Esophagus squamous epithelium (tissue), 5 donors: ENCODE results near the gene PSEN1. TPM values are rescaled to one million over a fixed set of nuclear protein-coding genes. Genes with fewer than 3 reads are reported as not detected.
A peak's percentile ranks its signal among the peaks of the same experiment; 100 is the strongest.
"Not testable (repeated sequence)": the region's sequence is repeated elsewhere in the genome, so short reads cannot be mapped to it uniquely, and the experiment has no call there.

Experiments used
- DNase-seq: peaks from one replicate; lab custom pipeline; 2025; lab: John Stamatoyannopoulos, UW
- H3K27ac ChIP-seq, 4 donors: fragments of 200-600 bp; sonication (generic); one replicate each; pipeline ENCODE4 v1.5.1; 2016 to 2019; ENCODE audit warnings: mild to moderate bottlenecking in 1 of 4
- H3K27me3 ChIP-seq, 4 donors: fragments of 200-600 bp; sonication (generic); 1 replicate in 3 of 4; 2 replicates in 1 of 4; pipeline versions ENCODE4 v1.5.1 to v1.6.0; 2017 to 2021; ENCODE audit warnings: antibody characterized with exemption in 1 of 4
- H3K36me3 ChIP-seq, 3 donors: fragments of 200-600 bp; sonication (generic); one replicate each; pipeline ENCODE4 v1.5.1; 2016 to 2019
- H3K4me1 ChIP-seq, 3 donors: fragments of 200-600 bp; sonication (generic); one replicate each; pipeline ENCODE4 v1.5.1; 2017 to 2019
- H3K4me3 ChIP-seq, 4 donors: fragments of 200-600 bp; sonication (generic); 1 replicate in 3 of 4; 2 replicates in 1 of 4; pipeline ENCODE4 v1.5.1; 2016 to 2019; ENCODE audit warnings: mild to moderate bottlenecking in 2 of 4, moderate library complexity in 1 of 4
- H3K9me3 ChIP-seq, 3 donors: fragments of 200-600 bp; sonication (generic); one replicate each; pipeline ENCODE4 v1.5.1; 2016 to 2019
- POLR2A ChIP-seq, 4 donors: fragments of 450-650 bp; IDR thresholded peaks; one replicate each; pipeline ENCODE4 v1.6.1; 2017; ENCODE audit warnings: antibody characterized with exemption in 4 of 4, mild to moderate bottlenecking in 4 of 4, moderate library complexity in 3 of 4
- WGBS, 2 donors: methylation state at CpG; one replicate each; pipeline ENCODE4 v1.1.5; 2018; 5-methylcytosine and 5-hydroxymethylcytosine counted together
- intact Hi-C: fragments of 100-400 bp; cut with DNase I; formaldehyde crosslinking; loops from one replicate; pipeline ENCODE4 v1.15.0; 2022
- total RNA-seq, 4 donors: library from RNA; depleted of rRNA; stranded (reverse); fragments of >200 nt; gene quantifications; one replicate each; pipeline ENCODE4 v1.1.0, GENCODE V29; 2016
- TF ChIP-seq, protein P1 (sequence below), 6 experiments: fragments of 450-650 bp in 4 of 6; fragments of 200-600 bp in 2 of 6; sonication (generic) in 2 of 6; IDR thresholded peaks; one replicate each; pipeline ENCODE4 v1.5.1; 2016 to 2019; ENCODE audit warnings: antibody characterized with exemption in 6 of 6, mild to moderate bottlenecking in 4 of 6, moderate library complexity in 4 of 6
- donor health status: DM: yes; HTN: yes; CAD: no.

Gene PSEN1
- total RNA-seq, 4 donors from 2014 or later, result 34.6 to 49.8 (median 41.5) TPM

- Histone ChIP-seq H3K36me3 (peaks cover 0 to 88% (median 18%) of the 10 kb centered on the region in 3 donors), H3K9me3 (no peaks in the 10 kb centered on the region), H3K4me3 (no peak overlapping the region), H3K27me3 (no peaks in the 10 kb centered on the region), H3K27ac (no peak overlapping the region), H3K4me1 (peaks cover 0 to 26% (median 18%) of the 10 kb centered on the region in 3 donors)
- intact Hi-C loops, result no loop called here
- no peak for DNase-seq
- no peak for TF ChIP-seq POLR2A (IDR thresholded peaks at IDR 0.05)
- TF ChIP-seq, protein P1, sequence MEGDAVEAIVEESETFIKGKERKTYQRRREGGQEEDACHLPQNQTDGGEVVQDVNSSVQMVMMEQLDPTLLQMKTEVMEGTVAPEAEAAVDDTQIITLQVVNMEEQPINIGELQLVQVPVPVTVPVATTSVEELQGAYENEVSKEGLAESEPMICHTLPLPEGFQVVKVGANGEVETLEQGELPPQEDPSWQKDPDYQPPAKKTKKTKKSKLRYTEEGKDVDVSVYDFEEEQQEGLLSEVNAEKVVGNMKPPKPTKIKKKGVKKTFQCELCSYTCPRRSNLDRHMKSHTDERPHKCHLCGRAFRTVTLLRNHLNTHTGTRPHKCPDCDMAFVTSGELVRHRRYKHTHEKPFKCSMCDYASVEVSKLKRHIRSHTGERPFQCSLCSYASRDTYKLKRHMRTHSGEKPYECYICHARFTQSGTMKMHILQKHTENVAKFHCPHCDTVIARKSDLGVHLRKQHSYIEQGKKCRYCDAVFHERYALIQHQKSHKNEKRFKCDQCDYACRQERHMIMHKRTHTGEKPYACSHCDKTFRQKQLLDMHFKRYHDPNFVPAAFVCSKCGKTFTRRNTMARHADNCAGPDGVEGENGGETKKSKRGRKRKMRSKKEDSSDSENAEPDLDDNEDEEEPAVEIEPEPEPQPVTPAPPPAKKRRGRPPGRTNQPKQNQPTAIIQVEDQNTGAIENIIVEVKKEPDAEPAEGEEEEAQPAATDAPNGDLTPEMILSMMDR (IDR thresholded peaks at IDR 0.05), result no peak
- 60 to 78% methylated on average over 3 of the region's 3 CpGs for WGBS, 2 donors
These were observed 40.4 kb downstream of the PSEN1 start for GRCh38 chr14:73176685-73177084.

GRCh38 chr14:73180385-73180805 is 44.1 kb downstream of the PSEN1 start:
- Histone ChIP-seq H3K9me3 (no peaks in the 10 kb centered on the region), H3K27ac (peak overlapping the region; percentile 70 to 86 (median 81)), H3K36me3 (peaks cover 0 to 63% (median 4%) of the 10 kb centered on the region in 3 donors), H3K4me1 (peaks cover 0 to 26% (median 18%) of the 10 kb centered on the region in 3 donors), H3K27me3 (no peaks in the 10 kb centered on the region), H3K4me3 (no peak overlapping the region)
- intact Hi-C loops, result loop anchor here (10.0 kb wide), 1 partner anchor 294 kb away; no protein-coding TSS in a partner anchor
- TF ChIP-seq POLR2A (IDR thresholded peaks at IDR 0.05), result no peak
- TF ChIP-seq, protein P1 (IDR thresholded peaks at IDR 0.05), result no peak
- DNase-seq, result no peak

GRCh38 chr14:73180969-73181368 is 44.7 kb downstream of the PSEN1 start:
- 71 to 78% methylated on average over 8 of the region's 8 CpGs for WGBS, 2 donors
- peaks cover 0 to 64% (median 0%) of the 10 kb centered on the region in 3 donors for H3K36me3 ChIP-seq
- not testable (repeated sequence) for H3K9me3 ChIP-seq

GRCh38 chr14:73188501-73188911 is 52.2 kb downstream of the PSEN1 start:
- Histone ChIP-seq H3K27me3 (no peaks in the 10 kb centered on the region), H3K36me3 (peaks cover 7 to 83% (median 17%) of the 10 kb centered on the region in 3 donors), H3K4me1 (no peaks in the 10 kb centered on the region), H3K9me3 (no peaks in the 10 kb centered on the region), H3K27ac (no peak overlapping the region), H3K4me3 (no peak overlapping the region)
- WGBS, 2 donors, result 83 to 88% methylated on average over 3 of the region's 3 CpGs
- TF ChIP-seq, protein P1 (IDR thresholded peaks at IDR 0.05), result no peak
- TF ChIP-seq POLR2A (IDR thresholded peaks at IDR 0.05), result no peak
- DNase-seq, result no peak
- intact Hi-C loops, result loop anchor here (10.0 kb wide), 1 partner anchor 286 kb away; no protein-coding TSS in a partner anchor

More at GRCh38 chr14:73180969-73181368, 44.7 kb downstream of the PSEN1 start:
- H3K4me1 ChIP-seq, result peaks cover 0 to 26% (median 18%) of the 10 kb centered on the region in 3 donors
- DNase-seq, H3K4me3 ChIP-seq, H3K27me3 ChIP-seq: not testable (repeated sequence)
- H3K27ac ChIP-seq, result peak overlapping the region; percentile 44 to 83 (median 65)
- intact Hi-C loops, result loop anchor here (10.0 kb wide), 1 partner anchor 294 kb away; no protein-coding TSS in a partner anchor

- peaks cover 15 to 94% (median 23%) of the 10 kb centered on the region in 3 donors for H3K36me3 ChIP-seq
- 83 to 100% methylated on average over 1 to 3 of the region's 3 CpGs for WGBS, 2 donors
These were observed 53.3 kb downstream of the PSEN1 start for GRCh38 chr14:73189651-73190050.

More at GRCh38 chr14:73189651-73190050, 53.3 kb downstream of the PSEN1 start:
- Histone ChIP-seq H3K27me3 (no peaks in the 10 kb centered on the region), H3K4me1 (no peaks in the 10 kb centered on the region), H3K9me3 (no peaks in the 10 kb centered on the region), H3K27ac (no peak overlapping the region), H3K4me3 (no peak overlapping the region)
- DNase-seq, result no peak
- TF ChIP-seq, protein P1 (IDR thresholded peaks at IDR 0.05), result no peak
- no peak for TF ChIP-seq POLR2A (IDR thresholded peaks at IDR 0.05)
- intact Hi-C loops, result loop anchor here (10.0 kb wide), 1 partner anchor 285 kb away; no protein-coding TSS in a partner anchor
